Activated CD8-positive, alpha-beta memory T cell treated with anti-CD3 and anti-CD28 coated beads, Interleukin-2, amount 50 U/mL, for 4 hours (primary cell): ENCODE data around the gene CCDC184.
"Not testable (repeated sequence)": the region's sequence is repeated elsewhere in the genome, so short reads cannot be mapped to it uniquely, and the experiment has no call there.

ENCODE experiments used
- DNase-seq: peaks from one replicate; pipeline ENCODE4 v3.0.0-alpha.2; 2020

CCDC184 gene

DNA sequence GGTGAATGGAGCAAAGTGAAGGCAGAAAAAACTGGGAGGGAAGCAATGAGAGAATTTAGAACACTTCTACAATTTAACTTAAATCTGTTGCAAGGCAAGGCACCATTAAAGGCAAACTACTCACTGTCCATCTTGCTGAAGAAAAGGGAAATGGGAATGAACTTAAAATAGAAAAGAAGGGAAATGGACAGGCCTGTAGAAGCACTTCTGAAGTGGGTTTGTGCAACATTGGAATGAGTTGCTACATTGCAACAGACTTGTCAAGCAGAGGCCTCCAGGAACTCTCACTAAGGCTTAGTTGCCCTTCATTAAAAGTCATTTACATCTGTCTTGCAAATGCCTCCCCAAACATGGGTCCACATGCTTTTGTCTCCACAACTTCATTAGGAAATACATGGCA is 33.3 kb downstream of the CCDC184 start:
- DNase-seq, result no peak

DNA sequence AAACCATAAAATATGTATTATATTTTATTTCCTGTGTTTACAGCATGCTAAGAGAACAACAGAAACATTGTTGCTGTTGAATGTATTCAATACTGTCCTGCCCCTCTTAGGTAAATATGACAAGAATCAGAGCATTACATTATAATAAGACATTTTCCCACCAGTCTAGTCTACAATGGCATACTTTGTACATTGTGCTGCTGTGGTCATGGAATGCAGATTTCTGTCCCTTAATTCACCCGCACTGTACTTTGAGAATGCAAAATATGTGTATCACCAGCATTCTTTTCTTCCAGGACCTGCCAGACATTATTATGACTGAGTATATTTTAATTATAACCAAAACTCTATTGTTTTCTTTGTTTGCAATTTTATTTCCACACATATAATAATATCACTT is 36.2 kb downstream of the CCDC184 start:
- DNase-seq, result no peak

- DNase-seq, result no peak
These were observed 37.3 kb downstream of the CCDC184 start for GRCh38 chr12:48220701-48221100.

DNA sequence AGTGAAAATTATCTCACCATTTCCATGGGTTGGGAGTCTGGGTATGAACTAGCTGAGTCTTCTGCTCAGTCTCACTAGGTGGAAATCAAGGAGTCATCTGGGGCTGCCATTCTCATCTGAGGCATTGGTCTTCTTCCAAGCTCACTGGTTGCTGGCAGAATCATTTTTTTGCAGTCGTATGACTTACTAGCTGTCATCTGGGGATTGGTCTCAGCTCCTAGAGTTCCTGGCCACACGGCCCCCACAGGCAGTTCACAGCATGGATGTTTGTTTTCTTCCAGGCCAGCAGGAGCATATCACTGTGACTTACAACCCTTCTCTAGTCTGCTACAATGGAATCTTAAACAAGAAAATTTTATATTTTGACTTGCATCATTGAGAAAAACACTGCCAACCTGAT is 38.2 kb downstream of the CCDC184 start:
- DNase-seq, result no peak

GRCh38 chr12:48224533-48224932 is 41.1 kb downstream of the CCDC184 start:
- not testable (repeated sequence) for DNase-seq

- DNase-seq, result not testable (repeated sequence)
These were observed 47.9 kb downstream of the CCDC184 start for GRCh38 chr12:48231169-48231958.
